SU-DHL-6 (cell line): ENCODE data around the gene RASAL1.

ENCODE experiments used
- CTCF ChIP-seq: fragments of 200-600 bp; sonication (generic); IDR thresholded peaks from one replicate; pipeline ENCODE4 v1.5.1; 2017; ENCODE audit warnings: antibody characterized with exemption, mild to moderate bottlenecking, low read length, moderate library complexity; ENCODE audit not compliant: insufficient read depth, poor library complexity, severe bottlenecking
- EZH2phosphoT487 ChIP-seq: fragments of 200-600 bp; sonication (generic), shearing (Covaris generic); conservative IDR thresholded peaks from 2 replicates; pipeline ENCODE4 v1.6.1; 2018; ENCODE audit warnings: mild to moderate bottlenecking, antibody characterized with exemption, low read length, moderate library complexity, mixed read lengths

GRCh38 chr12:113095405-113095804 lies 40.2 kb downstream of the RASAL1 start:
- TF ChIP-seq EZH2phosphoT487 (no peak), CTCF (no peak)
